Hypothalamus (tissue), 51 donors: ENCODE results near the gene HOXA3.

Experiments
- DNase-seq, 51 donors: peaks; one replicate each; lab custom pipeline; 2025; lab: John Stamatoyannopoulos, UW

HOXA3 gene

GRCh38 chr7:27071622-27072390 lies 80.6 kb downstream of the HOXA3 start:
- no peak for DNase-seq

- DNase-seq = no peak
These were observed 84.1 kb downstream of the HOXA3 start for GRCh38 chr7:27068259-27068658.

GRCh38 chr7:27066148-27066547 lies 86.2 kb downstream of the HOXA3 start:
- no peak for DNase-seq

GRCh38 chr7:27065709-27066108 lies 86.7 kb downstream of the HOXA3 start:
- no peak for DNase-seq

- no peak for DNase-seq
These were observed 87.7 kb downstream of the HOXA3 start for GRCh38 chr7:27064661-27065060.

- no peak for DNase-seq
These were observed 88.2 kb downstream of the HOXA3 start for GRCh38 chr7:27064159-27064558.

- no peak for DNase-seq
These were observed 89.4 kb downstream of the HOXA3 start for GRCh38 chr7:27062946-27063345.
